H1 (cell line): ENCODE results near the gene WEE1. TPM values are rescaled to one million over a fixed set of nuclear protein-coding genes. Genes with fewer than 3 reads are reported as not detected.

Source experiments
- CTCF ChIA-PET: fragments of 300-600 bp; sonication (Branson Sonifier 250); formaldehyde crosslinking; loops from one replicate; lab custom pipeline; 2021; ENCODE audit not compliant: partially characterized antibody; lab: Charles Lee
- POLR2A ChIA-PET: fragments of 300-600 bp; sonication (Branson Sonifier 250); formaldehyde crosslinking; loops from one replicate; lab custom pipeline; 2021; ENCODE audit warnings: inconsistent platforms; ENCODE audit not compliant: partially characterized antibody; lab: Charles Lee
- DNase-seq, 2 experiments: peaks; one replicate each; pipeline versions ENCODE4 v3.0.0 to v3.0.0-alpha.2; 2010 to 2022; ENCODE audit warnings: low spot score in 2 of 2, low read depth in 1 of 2, mixed read lengths in 1 of 2
- FAIRE-seq: peaks from 2 replicates; lab custom pipeline; 2011; peaks lifted over from hg19 to GRCh38; lab: Jason Lieb, UNC
- H2AFZ ChIP-seq: 2 replicates; pipeline ENCODE4 v1.8.1; 2012; ENCODE audit warnings: low read length, inconsistent platforms
- H2AK5ac ChIP-seq: 2 replicates; pipeline ENCODE4 v1.6.1; 2013; ENCODE audit warnings: low read depth, low read length
- H2BK120ac ChIP-seq: replicated peaks from 2 replicates; pipeline ENCODE3; 2013; ENCODE audit warnings: low read depth, low read length, inconsistent platforms
- H2BK12ac ChIP-seq: 2 replicates; pipeline ENCODE4 v1.6.1; 2013; ENCODE audit warnings: low read depth, low read length
- H2BK15ac ChIP-seq: 2 replicates; pipeline ENCODE4 v1.6.1; 2013; ENCODE audit warnings: low read length
- H2BK20ac ChIP-seq: 2 replicates; pipeline ENCODE4 v1.6.1; 2013; ENCODE audit warnings: low read length
- H2BK5ac ChIP-seq: 2 replicates; pipeline ENCODE4 v1.6.1; 2013; ENCODE audit warnings: low read depth, low read length
- H3K14ac ChIP-seq: 2 replicates; pipeline ENCODE4 v1.6.1; 2013; ENCODE audit warnings: inconsistent platforms; ENCODE audit not compliant: insufficient read length
- H3K18ac ChIP-seq: 2 replicates; pipeline ENCODE4 v1.6.1; 2013; ENCODE audit warnings: low read length; ENCODE audit errors: extremely low read depth
- H3K23ac ChIP-seq: 2 replicates; pipeline ENCODE4 v1.6.1; 2013; ENCODE audit warnings: inconsistent platforms; ENCODE audit not compliant: insufficient read length
- H3K23me2 ChIP-seq: 2 replicates; pipeline ENCODE4 v1.6.1; 2013; ENCODE audit warnings: low read depth, low read length
- H3K27ac ChIP-seq: 2 replicates; pipeline ENCODE4 v1.6.1; 2011; ENCODE audit warnings: low read depth, low read length, inconsistent platforms
- H3K27me3 ChIP-seq, 4 experiments: replicated peaks in 1 of 4; 1 replicate in 1 of 4; 2 replicates in 3 of 4; pipeline versions ENCODE4 v1.6.1 to v1.8.1; 2011 to 2013; ENCODE audit warnings: low read length in 3 of 4, mild to moderate bottlenecking in 3 of 4, inconsistent platforms in 2 of 4, mixed read lengths in 2 of 4, moderate library complexity in 1 of 4; ENCODE audit not compliant: control insufficient read depth in 3 of 4, insufficient read depth in 3 of 4; ENCODE audit errors: extremely low read depth in 1 of 4
- H3K36me3 ChIP-seq, 4 experiments: 2 replicates each; pipeline versions ENCODE4 v1.6.1 to v1.8.1; 2011 to 2013; ENCODE audit warnings: mild to moderate bottlenecking in 4 of 4, low read length in 3 of 4, moderate library complexity in 2 of 4, control low read depth in 1 of 4, inconsistent platforms in 1 of 4; ENCODE audit not compliant: insufficient read depth in 4 of 4, control insufficient read depth in 2 of 4
- H3K4ac ChIP-seq: replicated peaks from 2 replicates; pipeline ENCODE3; 2013; ENCODE audit warnings: low read length, low read depth, mixed read lengths, inconsistent platforms; ENCODE audit not compliant: insufficient read length
- H3K4me1 ChIP-seq, 4 experiments: replicated peaks in 1 of 4; 1 replicate in 1 of 4; 2 replicates in 3 of 4; pipeline versions ENCODE4 v1.6.1 to v1.8.1; 2011 to 2013; ENCODE audit warnings: low read length in 3 of 4, inconsistent platforms in 2 of 4, mixed read lengths in 1 of 4; ENCODE audit not compliant: insufficient read depth in 4 of 4, control insufficient read depth in 3 of 4
- H3K4me2 ChIP-seq, 2 experiments: 2 replicates each; pipeline versions ENCODE4 v1.6.1 to v1.8.1; 2011 to 2013; ENCODE audit warnings: low read depth in 2 of 2, low read length in 2 of 2, control low read depth in 1 of 2, inconsistent platforms in 1 of 2, mild to moderate bottlenecking in 1 of 2; ENCODE audit not compliant: insufficient read depth in 1 of 2
- H3K4me3 ChIP-seq, 4 experiments: fragments of 200-600, 300-600 bp in 1 of 4; sonication (generic), shearing (Covaris generic), sonication (Bioruptor Twin) in 1 of 4; 2 replicates each; pipeline versions ENCODE4 v1.5.1 to v1.8.1; 2011 to 2016; ENCODE audit warnings: low read length in 4 of 4, low read depth in 3 of 4, control low read depth in 2 of 4, inconsistent platforms in 2 of 4, mild to moderate bottlenecking in 2 of 4, mixed read lengths in 1 of 4, moderate library complexity in 1 of 4; ENCODE audit not compliant: insufficient read depth in 2 of 4; ENCODE audit errors: extremely low read depth in 1 of 4
- H3K56ac ChIP-seq: replicated peaks from 2 replicates; pipeline ENCODE3; 2013; ENCODE audit warnings: low read depth, mild to moderate bottlenecking, mixed read lengths, low read length, inconsistent platforms; ENCODE audit not compliant: insufficient read length
- H3K79me1 ChIP-seq: 2 replicates; pipeline ENCODE4 v1.6.1; 2013; ENCODE audit warnings: low read depth, low read length, control low read depth
- H3K79me2 ChIP-seq, 2 experiments: 2 replicates each; pipeline versions ENCODE4 v1.6.1 to v1.8.1; 2012 to 2013; ENCODE audit warnings: low read length in 2 of 2, mild to moderate bottlenecking in 2 of 2, inconsistent platforms in 1 of 2; ENCODE audit not compliant: insufficient read depth in 2 of 2, control insufficient read depth in 1 of 2
- H3K9ac ChIP-seq, 4 experiments: replicated peaks in 1 of 4; 1 replicate in 1 of 4; 2 replicates in 3 of 4; pipeline versions ENCODE4 v1.6.1 to v1.8.1; 2011 to 2013; ENCODE audit warnings: low read depth in 3 of 4, low read length in 3 of 4, control low read depth in 2 of 4, mild to moderate bottlenecking in 2 of 4, moderate library complexity in 2 of 4, inconsistent platforms in 1 of 4; ENCODE audit errors: extremely low read depth in 1 of 4
- H3K9me3 ChIP-seq, 2 experiments: 2 replicates each; pipeline versions ENCODE4 v1.6.1 to v1.8.1; 2012 to 2013; ENCODE audit warnings: mild to moderate bottlenecking in 2 of 2, moderate library complexity in 2 of 2, control low read depth in 1 of 2, inconsistent platforms in 1 of 2, low read depth in 1 of 2, low read length in 1 of 2, mixed read lengths in 1 of 2; ENCODE audit not compliant: insufficient read depth in 2 of 2
- H4K20me1 ChIP-seq, 2 experiments: replicated peaks in 1 of 2; 2 replicates each; pipeline versions ENCODE3 to v1.8.1; 2011 to 2013; ENCODE audit warnings: inconsistent platforms in 2 of 2, low read length in 2 of 2, mild to moderate bottlenecking in 1 of 2; ENCODE audit not compliant: insufficient read depth in 2 of 2, control insufficient read depth in 1 of 2
- H4K5ac ChIP-seq: 2 replicates; pipeline ENCODE4 v1.6.1; 2013; ENCODE audit warnings: low read length, low read depth, mixed read lengths, inconsistent platforms; ENCODE audit not compliant: insufficient read length
- H4K8ac ChIP-seq: 2 replicates; pipeline ENCODE4 v1.8.0; 2013; ENCODE audit warnings: mild to moderate bottlenecking, moderate library complexity, low read length, inconsistent platforms; ENCODE audit not compliant: insufficient read depth; ENCODE audit errors: extremely low read depth
- H4K91ac ChIP-seq: replicated peaks from 2 replicates; pipeline ENCODE3; 2013; ENCODE audit warnings: low read length, mixed read lengths, inconsistent platforms; ENCODE audit not compliant: insufficient read length
- ASH2L ChIP-seq: fragments of 200-600, 300-600 bp; sonication (generic); IDR thresholded peaks from one replicate; pipeline ENCODE4 v1.7.1; 2017; ENCODE audit warnings: low read length
- ATF2 ChIP-seq: IDR thresholded peaks from 2 replicates; pipeline ENCODE4 v1.6.1; 2012; ENCODE audit warnings: low read length, inconsistent platforms
- CREB1 ChIP-seq: IDR thresholded peaks from 2 replicates; pipeline ENCODE4 v1.6.1; 2012; ENCODE audit warnings: inconsistent platforms
- EGR1 ChIP-seq: IDR thresholded peaks from 2 replicates; pipeline ENCODE4 v1.6.1; 2011; ENCODE audit warnings: low read depth, low read length, borderline replicate concordance
- EP300 ChIP-seq, 2 experiments: IDR thresholded peaks; 1 replicate in 1 of 2; 2 replicates in 1 of 2; pipeline ENCODE4 v1.6.1; 2011 to 2012; ENCODE audit warnings: low read depth in 2 of 2, low read length in 2 of 2, mild to moderate bottlenecking in 2 of 2, borderline replicate concordance in 1 of 2, inconsistent platforms in 1 of 2, moderate library complexity in 1 of 2
- EZH2 ChIP-seq: fragments of 200-600 bp; sonication (generic); IDR thresholded peaks from 2 replicates; pipeline ENCODE4 v1.7.1; 2012; ENCODE audit warnings: low read depth, mild to moderate bottlenecking, moderate library complexity, low read length, inconsistent platforms; ENCODE audit not compliant: severe bottlenecking
- HDAC6 ChIP-seq: IDR thresholded peaks from one replicate; pipeline ENCODE4 v1.7.1; 2012; ENCODE audit warnings: low read depth, mild to moderate bottlenecking, inconsistent platforms, low read length, moderate library complexity
- MAX ChIP-seq: IDR thresholded peaks from 2 replicates; pipeline ENCODE4 v1.6.1; 2012; ENCODE audit warnings: inconsistent platforms
- POU5F1 ChIP-seq: IDR thresholded peaks from 2 replicates; pipeline ENCODE4 v1.6.1; 2011; ENCODE audit warnings: low read depth, mild to moderate bottlenecking, low read length, moderate library complexity
- RBBP5 ChIP-seq: IDR thresholded peaks from 2 replicates; pipeline ENCODE4 v1.7.1; 2012; ENCODE audit warnings: low read depth, mild to moderate bottlenecking, inconsistent platforms, low read length, moderate library complexity, borderline replicate concordance
- SP4 ChIP-seq: IDR thresholded peaks from 2 replicates; pipeline ENCODE4 v1.6.1; 2012; ENCODE audit warnings: low read length, inconsistent platforms
- SUZ12 ChIP-seq: fragments of 200-600 bp; sonication (generic); IDR thresholded peaks from 2 replicates; pipeline ENCODE4 v1.6.1; 2012; ENCODE audit warnings: mild to moderate bottlenecking, inconsistent platforms, low read length, moderate library complexity, mixed read lengths
- TBP ChIP-seq: IDR thresholded peaks from 2 replicates; pipeline ENCODE4 v1.6.1; 2011; ENCODE audit warnings: low read depth, low read length, improper control_type of control experiment
- WGBS, 2 experiments: shearing (Covaris generic) in 1 of 2; methylation state at CpG; one replicate each; pipeline versions ENCODE4 v1.1.6 to v1.1.7; 2013 to 2015; ENCODE audit warnings: low lambda C conversion rate in 2 of 2, mixed read lengths in 2 of 2, inconsistent platforms in 1 of 2, low coverage in 1 of 2, missing lambda C conversion rate in 1 of 2; ENCODE audit not compliant: insufficient replicate concordance in 2 of 2, insufficient coverage in 1 of 2, insufficient read length in 1 of 2; ENCODE audit errors: extremely low coverage in 1 of 2, missing lambda C conversion rate in 1 of 2; 5-methylcytosine and 5-hydroxymethylcytosine counted together
- polyA plus RNA-seq, 7 experiments: library from polyadenylated mRNA; depleted of rRNA in 3 of 7; stranded (reverse) in 5 of 7; unstranded in 2 of 7; fragments of >200 nt in 5 of 7; fragments of 200-250 nt in 2 of 7; gene quantifications; 1 replicate in 5 of 7; 2 replicates in 1 of 7; 4 replicates in 1 of 7; pipeline versions ENCODE4 v1.2.1 to v1.2.3, GENCODE V29; 2011 to 2013; ENCODE audit warnings: missing spikeins in 2 of 7, mixed read lengths in 2 of 7
- total RNA-seq: library from RNA; stranded (reverse); fragmentation: NEBNext Ultra II Directional; extraction: Animal tissue kit (Norgen Biotek cat#: 25700); gene quantifications from 2 replicates; pipeline ENCODE4 v1.2.1, GENCODE V29; 2021

Gene WEE1
- total and polyA plus RNA-seq, 2 of the 8 experiments (the other 6 are each of a cell fraction or from before 2014, with no cell fraction given) = 40.8 to 120 TPM

- H3K18ac ChIP-seq = no peak overlapping the region
- H3K9ac ChIP-seq = no peak overlapping the region
- no peak overlapping the region for H2AFZ ChIP-seq
- POLR2A ChIA-PET = interaction anchor here (0.8 to 3.1 kb wide), 4 partner anchors 10 to 699 kb away, joined by 3 to 10 read pairs (median 3); partner anchors contain the start of gene ADM
- H3K23me2 ChIP-seq = no peaks in the 10 kb centered on the region
- no peak overlapping the region for H3K14ac ChIP-seq
- H4K20me1 ChIP-seq = no peaks in the 10 kb centered on the region
- no peak for TF ChIP-seq ATF2
- no peak for TF ChIP-seq HDAC6
- TF ChIP-seq ASH2L = no peak
- TF ChIP-seq SUZ12 = no peak
- no peak for TF ChIP-seq RBBP5
- TF ChIP-seq EZH2 = no peak
- no peak for TF ChIP-seq MAX
- TF ChIP-seq TBP = no peak
- TF ChIP-seq POU5F1 = no peak
- no peak for TF ChIP-seq EGR1
- TF ChIP-seq CREB1 = no peak
- no peak for TF ChIP-seq SP4
- TF ChIP-seq EP300 (IDR thresholded peaks at IDR 0.05; ENCODE audit: borderline replicate concordance in 1 of 2, low read depth in 2 of 2, low read length in 2 of 2) = no peak
- H2BK15ac ChIP-seq = no peak overlapping the region
- no peak overlapping the region for H3K4ac ChIP-seq
- no peak overlapping the region for H3K23ac ChIP-seq
- H2AK5ac ChIP-seq = no peak overlapping the region
- H3K4me1 ChIP-seq = peaks cover 5 to 13% (median 8%) of the 10 kb centered on the region in 4 experiments
- no peaks in the 10 kb centered on the region for H3K79me1 ChIP-seq
- DNase-seq (no peak), FAIRE-seq (no peak)
- no peak overlapping the region for H2BK5ac ChIP-seq
- no peaks in the 10 kb centered on the region for H3K36me3 ChIP-seq
- H2BK20ac ChIP-seq = no peak overlapping the region
- H3K27me3 ChIP-seq = no peaks in the 10 kb centered on the region
- no peak overlapping the region for H2BK120ac ChIP-seq
- CTCF ChIA-PET = interaction anchor here (1.2 to 9.7 kb wide), 5 partner anchors 9 to 143 kb away, joined by 4 to 130 read pairs (median 7); no protein-coding TSS in a partner anchor
- no peak overlapping the region for H4K91ac ChIP-seq
- no peaks in the 10 kb centered on the region for H3K79me2 ChIP-seq
- H4K5ac ChIP-seq = no peak overlapping the region
- no peak overlapping the region for H3K4me3 ChIP-seq
- no peaks in the 10 kb centered on the region for H3K9me3 ChIP-seq
- H3K56ac ChIP-seq = no peak overlapping the region
- WGBS, 2 experiments = 95 to 100% methylated on average over 2 to 5 of the region's 5 CpGs
- H3K4me2 ChIP-seq = no peak overlapping the region
- no peak overlapping the region for H4K8ac ChIP-seq
- no peak overlapping the region for H3K27ac ChIP-seq
- H2BK12ac ChIP-seq = peak overlapping the region; percentile 6; the same call in 1 of the 2 replicates
These were observed 32.3 kb downstream of the WEE1 start for GRCh38 chr11:9605742-9606141.
